Measurements from ENCODE around the gene LRRC27. TPM values are rescaled to one million over a fixed set of nuclear protein-coding genes. Genes with fewer than 3 reads are reported as not detected.
"Not testable (repeated sequence)": the region's sequence is repeated elsewhere in the genome, so short reads cannot be mapped to it uniquely, and the experiment has no call there.

Gene LRRC27
- total RNA-seq, 2 donors from 2014 or later, result 4.8 to 5.3 TPM

- H3K9me3 Mint-ChIP-seq; H3K4me3 Mint-ChIP-seq; H3K36me3 Mint-ChIP-seq (ENCODE audit: insufficient read depth in 2 of 2); ATAC-seq (replicated peaks in 1 of 2); H3K4me1 Mint-ChIP-seq (ENCODE audit: low read depth); H3K27ac Mint-ChIP-seq; H3K27me3 Mint-ChIP-seq (ENCODE audit: low read depth); DNase-seq: not testable (repeated sequence)
Observed at GRCh38 chr10:132295481-132295880, 36.5 kb upstream of the LRRC27 start.

DNA sequence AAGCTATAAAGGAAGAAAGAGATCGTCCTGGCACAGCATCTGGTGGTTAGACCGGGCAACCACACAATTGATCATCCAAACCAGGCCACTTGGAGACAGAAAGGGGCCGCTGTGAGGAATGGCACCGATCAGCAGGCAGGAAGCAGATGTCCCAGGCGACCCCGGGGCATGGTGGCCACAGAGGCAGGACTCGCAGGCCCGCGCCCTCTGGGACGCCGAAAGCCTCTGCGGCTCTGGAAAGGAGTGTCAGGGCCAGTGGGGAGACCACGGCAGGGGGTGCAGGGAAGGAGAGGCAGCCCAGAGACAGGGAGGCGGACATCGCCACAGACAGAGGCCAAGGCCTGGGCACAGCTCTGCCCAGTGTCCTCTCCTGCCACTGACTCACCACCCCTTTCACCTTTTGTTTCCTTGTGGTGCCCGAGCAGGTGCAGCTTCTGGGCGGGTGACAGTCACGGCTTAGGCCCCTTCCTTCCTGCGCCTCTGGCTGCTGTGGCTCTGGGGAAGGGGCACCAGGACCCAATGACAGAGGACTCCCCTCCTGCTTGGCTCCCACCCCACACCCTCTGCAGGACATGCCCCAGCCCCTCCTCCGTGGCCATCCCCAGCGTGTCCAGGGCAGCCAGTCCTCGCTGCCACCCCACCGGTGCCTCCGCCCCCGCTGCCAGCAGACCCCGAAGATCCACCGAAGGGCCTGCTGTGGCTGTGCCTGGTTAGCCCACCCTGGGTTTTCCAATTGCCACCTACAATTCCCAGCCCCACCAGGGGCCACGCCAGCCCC is 35.1 kb upstream of the LRRC27 start:
- ATAC-seq (replicated peaks in 1 of 2) (no peak), DNase-seq (no peak)
- H3K4me3 Mint-ChIP-seq, result no peak overlapping the region
- H3K4me1 Mint-ChIP-seq (ENCODE audit: low read depth), result peaks cover 5% of the 10 kb centered on the region
- H3K9me3 Mint-ChIP-seq, result no peaks in the 10 kb centered on the region
- H3K27me3 Mint-ChIP-seq (ENCODE audit: low read depth), result no peaks in the 10 kb centered on the region
- no peaks in the 10 kb centered on the region for H3K36me3 Mint-ChIP-seq (ENCODE audit: insufficient read depth in 2 of 2)
- no peak overlapping the region for H3K27ac Mint-ChIP-seq

DNA sequence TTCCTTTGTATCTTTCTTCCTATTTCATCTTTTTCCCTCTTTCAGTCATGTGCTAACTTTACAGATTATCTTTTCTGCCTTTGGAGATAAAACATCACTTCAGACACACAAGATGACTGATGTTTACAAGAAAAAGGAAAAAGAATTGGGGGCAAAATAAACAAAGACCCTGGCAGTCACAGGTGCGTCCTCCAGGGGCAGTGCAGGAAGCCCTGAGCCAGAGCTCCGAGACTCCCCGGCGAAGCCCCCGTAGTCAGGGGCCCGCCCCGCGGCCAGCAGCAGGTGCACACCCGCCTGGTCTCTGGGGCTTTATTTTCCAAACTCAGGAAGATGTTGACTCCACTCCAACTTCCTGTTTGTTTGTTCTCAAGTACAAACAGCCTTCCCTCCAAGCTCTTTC is 34.5 kb upstream of the LRRC27 start:
- H3K9me3 Mint-ChIP-seq, result no peaks in the 10 kb centered on the region
- no peaks in the 10 kb centered on the region for H3K36me3 Mint-ChIP-seq (ENCODE audit: insufficient read depth in 2 of 2)
- no peaks in the 10 kb centered on the region for H3K27me3 Mint-ChIP-seq (ENCODE audit: low read depth)
- no peak overlapping the region for H3K27ac Mint-ChIP-seq
- H3K4me3 Mint-ChIP-seq, result no peak overlapping the region
- no peak for DNase-seq
- ATAC-seq (replicated peaks in 1 of 2), result no peak
- peaks cover 5% of the 10 kb centered on the region for H3K4me1 Mint-ChIP-seq (ENCODE audit: low read depth)

GRCh38 chr10:132298038-132298881 is 33.7 kb upstream of the LRRC27 start:
- Mint-ChIP-seq H3K27me3 (ENCODE audit: low read depth) (no peaks in the 10 kb centered on the region), H3K9me3 (no peaks in the 10 kb centered on the region), H3K4me1 (ENCODE audit: low read depth) (peaks cover 5% of the 10 kb centered on the region), H3K36me3 (ENCODE audit: insufficient read depth in 2 of 2) (no peaks in the 10 kb centered on the region), H3K27ac (no peak overlapping the region), H3K4me3 (no peak overlapping the region)
- ATAC-seq (replicated peaks in 1 of 2) (no peak), DNase-seq (no peak)

GRCh38 chr10:132299371-132300336 is 32.3 kb upstream of the LRRC27 start:
- Mint-ChIP-seq H3K4me1 (ENCODE audit: low read depth) (peaks cover 5% of the 10 kb centered on the region), H3K4me3 (no peak overlapping the region), H3K27me3 (ENCODE audit: low read depth) (no peaks in the 10 kb centered on the region), H3K27ac (no peak overlapping the region), H3K36me3 (ENCODE audit: insufficient read depth in 2 of 2) (no peaks in the 10 kb centered on the region), H3K9me3 (no peaks in the 10 kb centered on the region)
- DNase-seq (no peak), ATAC-seq (replicated peaks in 1 of 2) (no peak)

DNA sequence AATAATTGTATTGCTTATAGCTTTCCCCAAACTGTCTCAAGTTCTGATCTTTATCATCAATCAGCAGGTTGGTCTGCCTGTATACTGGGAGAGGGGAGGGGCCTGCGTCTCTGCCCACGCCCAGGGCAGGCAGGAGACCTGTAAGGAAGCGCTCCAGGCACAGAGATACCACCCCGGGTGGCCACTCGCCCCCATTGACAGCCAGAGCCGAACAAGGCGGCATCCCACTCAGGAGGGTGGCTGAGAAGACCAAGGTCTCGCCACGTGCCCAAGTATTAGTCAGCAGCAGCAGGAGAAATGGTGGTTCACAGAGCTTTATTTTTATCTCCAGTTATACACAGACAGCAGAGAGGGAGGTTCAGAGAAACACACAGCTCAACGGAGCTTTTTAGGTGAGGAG is 31.4 kb upstream of the LRRC27 start:
- no peak overlapping the region for H3K27ac Mint-ChIP-seq
- no peak overlapping the region for H3K4me3 Mint-ChIP-seq
- ATAC-seq (replicated peaks in 1 of 2), result no peak
- H3K36me3 Mint-ChIP-seq (ENCODE audit: insufficient read depth in 2 of 2), result no peaks in the 10 kb centered on the region
- peaks cover 7% of the 10 kb centered on the region for H3K4me1 Mint-ChIP-seq (ENCODE audit: low read depth)
- H3K27me3 Mint-ChIP-seq (ENCODE audit: low read depth), result no peaks in the 10 kb centered on the region
- DNase-seq, result no peak
- H3K9me3 Mint-ChIP-seq, result no peaks in the 10 kb centered on the region

GRCh38 chr10:132301371-132302330 is 30.3 kb upstream of the LRRC27 start:
- Mint-ChIP-seq H3K27me3 (ENCODE audit: low read depth) (no peaks in the 10 kb centered on the region), H3K4me1 (ENCODE audit: low read depth) (peaks cover 15% of the 10 kb centered on the region), H3K9me3 (no peaks in the 10 kb centered on the region), H3K4me3 (no peak overlapping the region), H3K27ac (no peak overlapping the region), H3K36me3 (ENCODE audit: insufficient read depth in 2 of 2) (no peaks in the 10 kb centered on the region)
- no peak for ATAC-seq (replicated peaks in 1 of 2)
- no peak for DNase-seq

GRCh38 chr10:132302421-132303310 is 29.3 kb upstream of the LRRC27 start:
- H3K4me1 Mint-ChIP-seq (ENCODE audit: low read depth), result peaks cover 19% of the 10 kb centered on the region
- no peaks in the 10 kb centered on the region for H3K27me3 Mint-ChIP-seq (ENCODE audit: low read depth)
- H3K36me3 Mint-ChIP-seq (ENCODE audit: insufficient read depth in 2 of 2), result peaks cover 0 to 1% of the 10 kb centered on the region in 2 donors
- no peaks in the 10 kb centered on the region for H3K9me3 Mint-ChIP-seq
- DNase-seq (no peak), ATAC-seq (replicated peaks in 1 of 2) (no peak)
- H3K4me3 Mint-ChIP-seq, result no peak overlapping the region
- no peak overlapping the region for H3K27ac Mint-ChIP-seq

DNA sequence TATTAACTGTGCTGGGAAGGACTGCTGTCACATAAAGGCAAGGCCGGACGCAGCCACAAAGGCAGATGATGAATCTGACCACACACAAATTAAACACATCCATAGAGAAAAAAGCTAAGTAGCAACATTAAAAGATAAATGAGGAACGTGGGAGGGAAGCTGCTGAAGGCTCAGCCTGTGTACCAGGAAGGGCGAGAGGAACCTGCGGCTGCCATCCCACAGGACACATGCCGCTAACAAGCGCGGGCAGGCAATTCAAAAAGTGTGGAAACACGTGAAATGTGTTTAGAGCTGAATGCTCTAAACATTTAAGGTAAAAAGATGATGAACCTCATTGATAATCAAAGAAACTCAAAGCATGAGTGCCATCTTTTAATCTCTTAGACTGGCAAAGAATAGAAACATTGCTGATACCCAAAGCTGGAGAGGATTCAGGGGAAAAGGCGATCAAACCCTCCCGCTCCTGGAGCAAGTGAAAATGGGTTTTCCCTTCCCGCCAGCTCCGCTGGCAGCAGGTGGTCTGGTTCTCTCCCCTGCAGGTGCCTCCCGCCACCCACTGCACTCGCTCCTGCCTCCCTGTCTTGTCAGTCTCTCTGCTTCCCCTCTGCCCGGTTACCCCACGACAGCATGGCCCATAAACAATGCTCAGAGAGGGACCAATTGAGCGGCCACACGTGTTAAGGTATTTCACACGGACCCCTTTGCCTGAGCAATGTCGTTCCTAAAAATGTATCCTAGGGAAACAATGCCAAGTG is 28.5 kb upstream of the LRRC27 start:
- ATAC-seq (replicated peaks in 1 of 2) (no peak), DNase-seq (no peak)
- Mint-ChIP-seq H3K4me1 (ENCODE audit: low read depth) (peaks cover 19% of the 10 kb centered on the region), H3K27me3 (ENCODE audit: low read depth) (no peaks in the 10 kb centered on the region), H3K4me3 (no peak overlapping the region), H3K36me3 (ENCODE audit: insufficient read depth in 2 of 2) (peaks cover 0 to 1% of the 10 kb centered on the region in 2 donors), H3K27ac (no peak overlapping the region), H3K9me3 (no peaks in the 10 kb centered on the region)

DNA sequence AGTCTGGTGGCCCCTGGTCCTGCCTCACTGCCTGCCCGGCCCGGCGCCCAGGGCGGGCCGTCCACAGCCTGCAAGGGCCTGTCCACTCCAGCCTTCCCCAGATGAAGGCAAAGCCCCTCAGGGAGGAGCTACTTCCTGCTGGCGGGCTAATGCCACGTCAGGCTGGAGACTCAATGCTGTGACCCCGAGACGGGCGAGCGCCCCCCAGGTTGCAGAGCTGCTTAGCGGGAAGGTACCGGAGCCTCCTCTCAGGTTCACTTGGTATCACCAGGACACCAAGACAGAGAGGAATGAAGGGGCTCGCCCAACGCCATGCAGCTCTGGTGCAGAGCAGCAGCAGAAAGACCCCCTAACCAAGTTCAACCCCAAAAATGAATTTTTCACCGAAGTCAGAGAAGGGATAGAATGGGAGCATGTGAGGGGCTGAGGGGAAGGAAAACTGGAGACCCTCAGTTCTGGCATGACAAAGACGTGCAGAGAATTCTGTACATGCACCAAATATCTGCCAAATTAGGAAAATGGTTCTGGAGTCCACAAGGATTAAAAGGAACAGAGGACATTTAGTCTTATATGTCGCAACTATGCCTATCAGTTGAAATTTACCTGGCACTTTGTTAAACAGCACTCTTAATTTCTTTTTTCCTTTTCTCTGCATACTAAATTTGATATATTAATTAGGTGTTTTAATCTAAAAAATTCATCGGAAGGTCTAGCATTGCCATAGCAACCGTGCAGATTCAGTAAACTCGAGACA is 27.1 kb upstream of the LRRC27 start:
- DNase-seq (no peak), ATAC-seq (replicated peaks in 1 of 2) (no peak)
- H3K27ac Mint-ChIP-seq, result no peak overlapping the region
- no peaks in the 10 kb centered on the region for H3K9me3 Mint-ChIP-seq
- H3K4me1 Mint-ChIP-seq (ENCODE audit: low read depth), result peaks cover 24% of the 10 kb centered on the region
- H3K4me3 Mint-ChIP-seq, result no peak overlapping the region
- peaks cover 4% of the 10 kb centered on the region for H3K27me3 Mint-ChIP-seq (ENCODE audit: low read depth)
- H3K36me3 Mint-ChIP-seq (ENCODE audit: insufficient read depth in 2 of 2), result peaks cover 0 to 1% of the 10 kb centered on the region in 2 donors

Data from activated T-cell treated with anti-CD3 and anti-CD28 coated beads, Interleukin-2, amount 50 U/mL, for 72 hours (primary cell).